Gastrocnemius medialis (tissue), 4 donors: Measurements from ENCODE around the gene TMPRSS13. TPM values are rescaled to one million over a fixed set of nuclear protein-coding genes. Genes with fewer than 3 reads are reported as not detected.

ENCODE experiments used
- ATAC-seq, 2 donors: fragments of 150-250 bp; one replicate each; pipeline ENCODE4 v1.9.1; 2016
- DNase-seq, 2 donors: peaks; one replicate each; pipeline ENCODE4 v3.0.0-alpha.2; 2019
- H3K27ac ChIP-seq, 4 donors: fragments of 200-600 bp; sonication (generic); 1 replicate in 1 of 4; 2 replicates in 3 of 4; pipeline ENCODE4 v1.5.1; 2016 to 2018; ENCODE audit warnings: mild to moderate bottlenecking in 2 of 4, moderate library complexity in 1 of 4
- H3K27me3 ChIP-seq, 3 donors: fragments of 200-600 bp; sonication (generic) in 2 of 3; 1 replicate in 1 of 3; 2 replicates in 2 of 3; pipeline versions ENCODE4 v1.5.1 to v1.6.0; 2016 to 2019; ENCODE audit warnings: mild to moderate bottlenecking in 1 of 3, moderate library complexity in 1 of 3
- H3K36me3 ChIP-seq, 2 donors: fragments of 200-600 bp; sonication (generic) in 1 of 2; one replicate each; pipeline ENCODE4 v1.5.1; 2017 to 2018
- H3K4me1 ChIP-seq, 2 donors: fragments of 200-600 bp; sonication (generic) in 1 of 2; one replicate each; pipeline ENCODE4 v1.5.1; 2016 to 2017; ENCODE audit warnings: mild to moderate bottlenecking in 2 of 2
- H3K4me3 ChIP-seq, 4 donors: fragments of 200-600 bp; sonication (generic) in 3 of 4; 1 replicate in 1 of 4; 2 replicates in 3 of 4; pipeline ENCODE4 v1.5.1; 2016 to 2019; ENCODE audit warnings: mild to moderate bottlenecking in 2 of 4
- H3K9me3 ChIP-seq, 3 donors: fragments of 200-600 bp; sonication (generic) in 2 of 3; 1 replicate in 1 of 3; 2 replicates in 2 of 3; pipeline ENCODE4 v1.5.1; 2016 to 2019
- CTCF ChIP-seq, 5 experiments: fragments of 450-650 bp in 3 of 5; fragments of 200-600 bp in 2 of 5; sonication (generic) in 2 of 5; IDR thresholded peaks in 4 of 5; conservative IDR thresholded peaks in 1 of 5; 1 replicate in 4 of 5; 2 replicates in 1 of 5; pipeline ENCODE4 v1.5.1; 2016 to 2019; ENCODE audit warnings: antibody characterized with exemption in 5 of 5, mild to moderate bottlenecking in 3 of 5, moderate library complexity in 3 of 5
- POLR2A ChIP-seq, 2 donors: fragments of 450-650 bp; IDR thresholded peaks; one replicate each; pipeline ENCODE4 v1.6.1; 2017; ENCODE audit warnings: antibody characterized with exemption in 2 of 2, mild to moderate bottlenecking in 2 of 2, moderate library complexity in 2 of 2
- in situ Hi-C, 4 donors: fragments of 200-750 bp; cut with MboI; loops; one replicate each; pipeline versions ENCODE4 v1.15.0 to v1.8.0; 2017; ENCODE audit warnings: low sequenced_read_pairs in 4 of 4
- intact Hi-C: fragments of 100-400 bp; cut with DNase I; formaldehyde crosslinking; loops from one replicate; pipeline ENCODE4 v1.15.1; 2023; ENCODE audit warnings: low total_unique reads
- total RNA-seq, 4 donors: library from RNA; depleted of rRNA; stranded (reverse); fragments of >200 nt; gene quantifications; one replicate each; pipeline versions ENCODE4 v1.1.0 to v1.2.3, GENCODE V29; 2016

The TMPRSS13 gene
- total RNA-seq, 4 donors from 2014 or later, result not detected

GRCh38 chr11:117916956-117917355 is 12.2 kb downstream of the TMPRSS13 start:
- Histone ChIP-seq H3K4me3 (no peak overlapping the region), H3K27me3 (peaks cover 0 to 1% (median 0%) of the 10 kb centered on the region in 3 donors), H3K4me1 (no peaks in the 10 kb centered on the region), H3K9me3 (no peaks in the 10 kb centered on the region), H3K36me3 (no peaks in the 10 kb centered on the region), H3K27ac (no peak overlapping the region)
- in situ Hi-C loops, result no loop called here
- intact Hi-C loops, result no loop called here
- DNase-seq (no peak), ATAC-seq (no peak)
- no peak for TF ChIP-seq CTCF (IDR thresholded peaks at IDR 0.05 in 4 of 5, conservative IDR thresholded peaks at IDR 0.05 in 1 of 5)

GRCh38 chr11:117915672-117916235 is 13.4 kb downstream of the TMPRSS13 start:
- Histone ChIP-seq H3K27ac (no peak overlapping the region), H3K9me3 (no peaks in the 10 kb centered on the region), H3K36me3 (no peaks in the 10 kb centered on the region), H3K4me3 (no peak overlapping the region), H3K27me3 (peaks cover 0 to 3% (median 0%) of the 10 kb centered on the region in 3 donors), H3K4me1 (no peaks in the 10 kb centered on the region)
- DNase-seq, result no peak
- in situ Hi-C loops (no loop called here), intact Hi-C loops (no loop called here)
- no peak for ATAC-seq
- no peak for TF ChIP-seq POLR2A (IDR thresholded peaks at IDR 0.05)
- no peak for TF ChIP-seq CTCF (IDR thresholded peaks at IDR 0.05 in 4 of 5, conservative IDR thresholded peaks at IDR 0.05 in 1 of 5)

GRCh38 chr11:117914991-117915618 is 14.1 kb downstream of the TMPRSS13 start:
- DNase-seq (no peak), ATAC-seq (no peak)
- Histone ChIP-seq H3K4me3 (no peak overlapping the region), H3K9me3 (no peaks in the 10 kb centered on the region), H3K27me3 (peaks cover 0 to 3% (median 0%) of the 10 kb centered on the region in 3 donors), H3K4me1 (no peaks in the 10 kb centered on the region), H3K36me3 (no peaks in the 10 kb centered on the region), H3K27ac (no peak overlapping the region)
- in situ Hi-C loops, result no loop called here
- intact Hi-C loops, result no loop called here
- TF ChIP-seq POLR2A (IDR thresholded peaks at IDR 0.05) (no peak), CTCF (IDR thresholded peaks at IDR 0.05 in 4 of 5, conservative IDR thresholded peaks at IDR 0.05 in 1 of 5) (no peak)

- no peaks in the 10 kb centered on the region for H3K9me3 ChIP-seq
- DNase-seq (no peak), ATAC-seq (no peak)
- H3K4me1 ChIP-seq, result no peaks in the 10 kb centered on the region
- no peak overlapping the region for H3K27ac ChIP-seq
- H3K36me3 ChIP-seq, result no peaks in the 10 kb centered on the region
- H3K4me3 ChIP-seq, result no peak overlapping the region
- no peak for TF ChIP-seq POLR2A (IDR thresholded peaks at IDR 0.05)
- TF ChIP-seq CTCF (IDR thresholded peaks at IDR 0.05 in 4 of 5, conservative IDR thresholded peaks at IDR 0.05 in 1 of 5), result no peak
- intact Hi-C loops (no loop called here), in situ Hi-C loops (no loop called here)
- H3K27me3 ChIP-seq, result peaks cover 0 to 3% (median 0%) of the 10 kb centered on the region in 3 donors
Measured at GRCh38 chr11:117914398-117914761, 14.8 kb downstream of the TMPRSS13 start.
